Stimulated activated CD4-positive, alpha-beta T cell treated with anti-CD3 and anti-CD28 coated beads, Interleukin-1b, Interleukin-23, amount 100 ng/mL, for 48 hours (primary cell): Measurements from ENCODE around the gene MBLAC1.

Experiments
- DNase-seq: peaks from one replicate; pipeline ENCODE4 v3.0.0-alpha.2; 2020

MBLAC1 gene

GRCh38 chr7:100173806-100174495 lies 47.2 kb downstream of the MBLAC1 start:
- no peak for DNase-seq

- DNase-seq = no peak
These were observed 47.8 kb downstream of the MBLAC1 start for GRCh38 chr7:100174582-100174981.

- DNase-seq = no peak
These were observed 48.6 kb downstream of the MBLAC1 start for GRCh38 chr7:100175296-100175935.

GRCh38 chr7:100176096-100177044 lies 49.6 kb downstream of the MBLAC1 start:
- no peak for DNase-seq

GRCh38 chr7:100177045-100178001 lies 50.6 kb downstream of the MBLAC1 start, which contains the start of the genes GPC2 and STAG3:
Gene GPC2 (minus strand): TSS chr7:100177381. CDS start chr7:100177199, 182 bp downstream.
Gene STAG3 (plus strand): TSS chr7:100177918. CDS start chr7:100180557, 2,639 bp downstream.
- peak; percentile 99 for DNase-seq
